Measurements from ENCODE around the gene UFD1. TPM values are rescaled to one million over a fixed set of nuclear protein-coding genes. Genes with fewer than 3 reads are reported as not detected.

Gene UFD1
- polyA plus RNA-seq, 1 donor, result 40.6 TPM

- DNase-seq, result no peak
These were observed 9.6 kb downstream of the UFD1 start for GRCh38 chr22:19469421-19469820.

DNA sequence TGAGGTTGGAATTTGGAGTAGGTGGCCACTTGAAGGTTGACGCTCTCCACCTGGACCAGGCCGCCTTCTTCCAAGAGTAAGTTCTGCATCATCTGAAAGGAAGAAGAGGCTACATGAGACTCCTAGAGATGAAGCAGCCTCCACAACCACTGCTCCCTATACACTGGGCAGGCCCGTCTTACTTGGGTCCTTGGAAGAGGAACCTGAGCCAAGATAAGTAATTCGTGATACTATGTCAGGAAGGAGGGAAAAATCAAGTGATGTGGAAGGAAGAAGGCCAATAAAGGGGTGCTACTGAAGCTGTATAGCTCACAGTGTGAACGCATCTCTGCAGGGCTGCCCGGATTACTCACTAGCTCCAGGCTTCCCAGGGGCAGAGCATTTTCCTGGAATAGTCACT, 11.1 kb downstream of the UFD1 start:
- DNase-seq, result no peak

DNA sequence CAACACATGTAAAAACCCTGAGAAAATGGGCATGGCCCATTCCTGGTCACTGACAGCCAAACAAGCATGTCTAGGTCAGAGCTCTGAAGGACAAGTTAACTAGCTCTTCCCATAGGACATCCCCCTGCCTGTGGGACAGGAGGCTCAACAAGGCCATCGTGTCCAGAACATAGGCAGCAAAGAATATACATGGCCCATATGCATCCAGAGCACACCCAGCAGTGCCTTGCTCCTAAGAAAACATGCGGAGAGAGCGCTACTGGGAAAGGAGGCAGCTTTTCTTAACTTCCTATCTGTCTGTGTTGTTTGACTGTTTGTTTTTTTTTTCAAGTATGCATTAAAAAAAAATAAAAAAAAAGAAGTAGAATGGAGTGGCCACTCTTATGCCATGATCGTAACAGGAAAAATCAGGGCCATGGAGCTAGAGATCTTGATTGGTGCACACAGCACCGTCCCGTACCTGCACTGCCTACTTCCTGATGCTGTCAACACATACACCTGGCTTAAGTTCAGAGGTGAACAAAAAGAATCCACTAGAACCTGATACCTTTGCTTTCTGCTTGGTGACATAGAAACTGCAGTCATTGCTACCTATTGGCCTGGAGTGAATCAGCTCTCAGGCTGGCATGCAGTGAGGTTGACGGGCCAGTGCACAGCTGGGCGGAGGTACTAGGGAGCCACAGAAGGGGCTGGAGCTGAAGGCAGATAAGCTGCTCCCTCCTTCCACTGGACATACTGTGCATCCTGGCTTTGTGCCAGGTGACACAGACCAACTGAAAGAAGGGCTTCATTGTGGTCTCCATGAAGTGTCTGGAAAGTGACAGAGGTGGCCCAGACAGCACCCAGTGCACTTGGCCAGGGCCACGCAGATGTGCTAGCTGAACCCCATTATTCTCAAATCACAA, 11.9 kb downstream of the UFD1 start:
- no peak for DNase-seq

GRCh38 chr22:19466126-19466716, 12.8 kb downstream of the UFD1 start:
- no peak for DNase-seq

DNA sequence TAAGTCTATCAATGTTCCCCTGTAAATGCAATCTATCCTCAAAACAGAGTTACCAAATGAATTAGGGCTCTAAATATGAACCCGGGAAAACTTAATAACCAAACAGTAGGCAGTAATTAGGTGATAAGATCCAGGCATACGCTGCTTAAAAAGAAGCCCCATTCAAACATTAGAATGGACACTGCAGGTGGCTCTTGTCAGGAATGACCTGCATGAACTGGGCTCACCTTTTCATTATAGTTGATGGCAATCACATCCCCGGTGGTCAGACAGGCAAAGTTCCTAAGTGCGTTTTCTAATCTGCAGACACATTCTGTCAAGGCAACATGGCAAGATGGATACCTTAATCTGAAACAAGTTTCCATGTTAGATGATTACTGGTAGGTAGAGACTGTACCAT, 14.0 kb downstream of the UFD1 start:
- DNase-seq, result no peak

GRCh38 chr22:19464546-19464945, 14.4 kb downstream of the UFD1 start:
- no peak for DNase-seq

DNA sequence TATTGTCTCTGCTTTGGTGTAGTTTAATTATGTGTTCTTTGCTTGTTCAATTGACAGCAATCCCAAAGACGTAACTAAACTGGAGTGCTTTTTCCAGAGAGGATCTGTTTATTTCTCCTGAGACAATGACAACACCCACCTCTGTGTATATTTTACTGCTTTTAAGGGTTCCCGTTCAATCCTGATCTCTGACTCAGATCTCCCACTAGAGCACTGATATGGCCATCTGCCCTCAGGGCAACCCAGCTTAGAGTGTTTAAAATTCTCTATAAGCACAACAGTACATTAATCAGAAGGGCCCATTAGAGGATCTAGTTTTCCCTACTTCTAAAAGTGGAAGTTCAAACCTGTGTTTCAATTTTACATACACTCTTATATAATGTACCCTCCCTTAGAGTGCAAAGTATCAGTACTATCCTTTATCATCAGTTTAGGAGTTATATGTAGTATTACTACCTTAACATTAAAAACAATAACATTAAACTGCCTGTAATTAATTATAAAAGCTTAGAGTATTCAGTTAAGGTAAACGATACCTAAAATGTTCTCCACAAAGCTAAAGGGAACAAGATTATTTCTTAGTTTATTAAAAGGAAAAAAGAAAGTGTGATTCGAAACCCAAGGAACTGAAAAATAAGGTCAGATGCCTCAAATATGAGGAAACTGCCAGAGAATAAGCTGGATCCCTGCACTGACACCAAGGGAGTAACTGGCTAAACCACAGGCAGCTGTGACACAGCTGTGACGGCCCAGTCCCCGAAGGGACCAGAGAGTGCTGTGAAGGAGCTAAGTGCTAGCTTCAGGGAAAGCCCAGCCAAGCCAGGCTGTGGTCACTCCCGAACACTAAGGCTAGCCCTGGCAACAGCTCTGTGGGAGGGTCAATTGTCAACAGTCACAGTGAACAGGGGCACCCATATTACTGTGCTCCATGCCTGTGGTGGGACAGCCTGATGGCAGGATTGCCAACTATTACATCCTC, 15.2 kb downstream of the UFD1 start:
- no peak for DNase-seq

- no peak for DNase-seq
These were observed 16.0 kb downstream of the UFD1 start for GRCh38 chr22:19463008-19463407.

DNA sequence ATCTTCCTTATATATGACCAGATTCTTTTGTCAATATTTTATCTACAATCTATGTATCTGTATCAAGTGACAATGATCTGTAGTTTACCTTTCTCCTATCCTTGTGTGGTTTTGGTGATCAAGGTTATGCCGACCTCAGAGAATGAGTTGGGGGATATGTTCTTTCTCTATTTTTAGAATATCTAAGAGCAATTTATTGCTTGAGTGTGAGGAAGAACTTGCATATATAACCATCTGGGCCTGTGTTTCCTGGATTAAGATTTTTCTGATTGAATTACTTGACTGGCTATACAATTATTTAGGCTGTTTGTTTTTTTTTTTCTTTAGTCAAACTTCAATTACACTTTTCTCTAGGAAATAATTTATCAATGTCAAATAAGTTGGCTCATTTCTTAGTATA, 17.5 kb downstream of the UFD1 start:
- no peak for DNase-seq

GRCh38 chr22:19460036-19460435, 19.0 kb downstream of the UFD1 start:
- DNase-seq, result no peak

DNA sequence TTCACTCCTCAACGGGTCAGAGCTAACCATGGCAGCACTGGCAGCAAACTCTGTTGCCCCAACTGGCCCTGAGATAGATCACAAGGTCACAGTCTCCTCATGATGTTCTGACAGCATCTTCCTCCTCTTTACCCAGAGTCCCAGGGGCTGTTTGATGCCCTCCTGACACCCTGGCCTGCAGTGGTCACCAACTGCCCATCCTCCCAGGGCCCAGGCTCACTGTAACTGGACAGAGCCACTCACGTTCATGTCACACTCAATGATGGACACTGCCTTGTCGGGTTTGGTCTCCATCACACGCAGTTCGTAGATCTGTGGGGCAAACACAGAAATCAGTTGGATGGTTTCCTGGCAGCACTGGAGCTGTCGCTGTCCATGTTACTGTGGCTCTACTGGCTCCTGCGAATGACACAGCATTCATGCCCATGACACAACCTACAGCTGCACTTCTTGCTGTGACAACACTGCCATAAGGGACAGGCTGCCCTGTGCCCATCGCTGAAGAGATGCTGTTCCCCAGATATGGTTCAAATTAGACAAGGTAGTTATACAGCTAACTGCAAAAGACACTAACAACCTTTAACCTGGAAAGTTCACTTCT, 21.1 kb downstream of the UFD1 start:
- no peak for DNase-seq

DNA sequence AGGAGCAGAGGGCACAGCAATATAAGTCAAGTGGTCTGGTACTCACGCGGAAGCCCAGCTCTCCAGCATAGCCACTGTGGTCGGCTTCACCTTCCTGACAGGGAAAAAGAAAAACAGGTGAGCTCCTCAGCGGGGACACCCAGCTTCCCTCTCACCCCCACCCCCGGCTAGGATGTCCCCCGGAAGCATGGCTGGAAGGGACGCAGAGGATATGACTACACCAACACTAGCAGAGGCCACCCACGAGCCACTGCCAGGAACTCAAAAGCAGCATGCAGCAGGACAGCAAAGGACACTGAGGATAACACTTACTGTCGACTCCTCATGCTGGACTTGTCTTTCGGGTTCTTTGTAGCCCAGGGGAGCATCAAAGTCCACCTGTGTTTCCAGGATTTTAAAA, 22.5 kb downstream of the UFD1 start:
- no peak for DNase-seq

- no peak for DNase-seq
These were observed 23.2 kb downstream of the UFD1 start for GRCh38 chr22:19455585-19456370.

DNA sequence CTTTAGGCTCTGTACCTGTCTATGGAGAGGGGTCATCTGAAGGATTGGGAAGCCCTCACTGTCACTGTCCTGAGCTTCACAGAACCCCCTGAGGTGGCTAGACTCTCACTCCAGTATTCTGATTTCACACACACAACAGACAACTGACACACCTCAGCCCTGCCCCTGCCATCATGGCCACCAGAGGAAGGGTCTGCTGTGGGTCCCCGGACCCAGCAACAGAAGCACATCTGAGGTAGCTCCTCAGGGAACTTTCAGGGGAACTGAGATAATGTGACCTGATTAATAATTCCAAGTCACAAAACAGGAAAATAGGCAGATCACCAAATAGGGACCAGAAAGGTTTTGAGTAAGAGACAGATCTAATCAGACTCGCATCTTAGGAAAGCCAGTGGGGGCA, 24.0 kb downstream of the UFD1 start:
- DNase-seq, result no peak

- no peak for DNase-seq
These were observed 24.8 kb downstream of the UFD1 start for GRCh38 chr22:19454156-19454555.

DNA sequence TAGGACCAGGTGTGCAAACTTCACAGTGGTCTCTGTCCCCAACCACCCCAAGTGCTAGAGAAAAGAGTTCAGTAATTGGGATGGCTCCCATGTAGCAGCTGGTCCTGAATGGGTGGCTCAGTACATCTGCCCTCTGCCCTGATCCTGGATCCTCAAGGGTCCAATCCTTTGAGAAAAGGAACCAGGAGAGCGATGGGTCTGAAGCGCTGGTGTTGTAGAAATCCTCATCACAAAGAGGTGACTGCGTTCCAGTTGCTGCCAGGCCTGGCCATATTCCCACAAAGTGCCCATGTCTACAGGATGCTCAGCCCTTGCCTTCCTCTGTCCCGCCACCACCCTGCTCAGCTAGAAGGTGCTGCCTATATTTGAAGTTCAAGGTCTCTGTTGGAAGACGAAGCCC, 25.3 kb downstream of the UFD1 start:
- DNase-seq, result no peak

DNA sequence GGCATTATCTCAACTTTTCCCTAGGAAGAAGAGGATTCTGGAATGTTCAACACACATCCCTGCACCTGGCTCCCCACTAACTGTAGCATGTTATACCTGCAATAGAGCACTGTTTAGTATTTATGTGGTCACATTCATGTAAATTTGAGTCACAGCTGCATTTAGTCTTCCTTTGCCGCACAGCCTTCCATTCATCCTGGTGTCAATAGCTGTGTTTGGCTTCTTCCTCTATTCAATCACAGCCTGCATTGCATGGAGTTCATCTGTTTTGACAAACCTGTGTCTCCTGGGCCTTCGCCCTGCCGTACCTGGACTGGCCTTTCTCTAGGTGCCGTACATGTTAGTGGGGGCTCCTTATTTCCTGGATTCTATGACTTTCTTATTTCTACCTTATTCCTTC, 27.4 kb downstream of the UFD1 start:
- no peak for DNase-seq

GRCh38 chr22:19450363-19451175, 28.4 kb downstream of the UFD1 start:
- DNase-seq, result no peak

GRCh38 chr22:19449422-19449767, 29.6 kb downstream of the UFD1 start:
- DNase-seq, result no peak

- no peak for DNase-seq
These were observed 30.1 kb downstream of the UFD1 start for GRCh38 chr22:19448739-19449421.
